A172 (cell line): ENCODE data around the gene ZBTB46. TPM values are rescaled to one million over a fixed set of nuclear protein-coding genes. Genes with fewer than 3 reads are reported as not detected.

Source experiments
- DNase-seq: peaks from one replicate; pipeline ENCODE4 v3.0.0-alpha.2; 2015; ENCODE audit warnings: low spot score
- total RNA-seq: library from RNA; depleted of rRNA; stranded (reverse); fragments of >200 nt; shearing (Covaris generic); gene quantifications from 2 replicates; pipeline ENCODE4 v1.2.3, GENCODE V29; 2014

Gene ZBTB46
- total RNA-seq, 1 experiment from 2014 or later, result 6.8 TPM

GRCh38 chr20:63767886-63768285 lies 63.2 kb downstream of the ZBTB46 start:
- no peak for DNase-seq

GRCh38 chr20:63767456-63767855 lies 63.6 kb downstream of the ZBTB46 start:
- no peak for DNase-seq

DNA sequence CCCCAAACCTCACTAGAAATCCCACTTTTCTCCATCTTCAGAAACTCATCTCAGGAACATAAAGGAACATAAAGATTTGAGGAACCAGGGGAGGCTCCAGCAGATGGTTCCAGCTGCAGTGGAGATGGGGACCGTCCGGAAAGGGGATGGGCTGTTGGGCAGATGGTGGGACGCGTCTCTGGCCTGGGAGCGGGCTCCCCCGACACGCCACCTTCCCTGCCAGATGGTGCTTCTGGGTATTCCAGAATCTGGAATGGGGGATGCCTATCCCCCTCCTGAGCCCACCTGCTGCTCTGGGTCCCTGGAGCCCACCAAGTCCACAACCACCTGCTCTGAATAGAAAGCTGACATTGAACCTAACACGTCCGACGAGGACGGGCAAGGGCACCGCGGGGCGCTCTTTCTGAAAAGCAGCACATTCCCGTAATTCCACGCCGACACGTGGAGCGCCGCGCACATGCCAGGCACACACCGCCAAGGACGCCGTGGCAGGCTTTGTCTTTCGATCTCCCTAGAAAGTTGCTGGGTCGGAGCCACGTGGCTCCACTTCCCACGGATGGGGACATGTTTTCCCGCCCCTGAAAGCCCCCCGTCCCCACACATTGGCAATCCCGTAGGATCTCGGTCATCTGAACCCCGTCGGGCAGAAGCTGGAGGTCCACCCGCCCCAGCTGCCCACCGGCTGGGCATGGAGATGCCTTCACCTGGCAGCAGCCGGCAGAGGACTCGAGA lies 64.2 kb downstream of the ZBTB46 start:
- no peak for DNase-seq

- DNase-seq, result no peak
Measured at GRCh38 chr20:63765902-63766301, 65.2 kb downstream of the ZBTB46 start.

DNA sequence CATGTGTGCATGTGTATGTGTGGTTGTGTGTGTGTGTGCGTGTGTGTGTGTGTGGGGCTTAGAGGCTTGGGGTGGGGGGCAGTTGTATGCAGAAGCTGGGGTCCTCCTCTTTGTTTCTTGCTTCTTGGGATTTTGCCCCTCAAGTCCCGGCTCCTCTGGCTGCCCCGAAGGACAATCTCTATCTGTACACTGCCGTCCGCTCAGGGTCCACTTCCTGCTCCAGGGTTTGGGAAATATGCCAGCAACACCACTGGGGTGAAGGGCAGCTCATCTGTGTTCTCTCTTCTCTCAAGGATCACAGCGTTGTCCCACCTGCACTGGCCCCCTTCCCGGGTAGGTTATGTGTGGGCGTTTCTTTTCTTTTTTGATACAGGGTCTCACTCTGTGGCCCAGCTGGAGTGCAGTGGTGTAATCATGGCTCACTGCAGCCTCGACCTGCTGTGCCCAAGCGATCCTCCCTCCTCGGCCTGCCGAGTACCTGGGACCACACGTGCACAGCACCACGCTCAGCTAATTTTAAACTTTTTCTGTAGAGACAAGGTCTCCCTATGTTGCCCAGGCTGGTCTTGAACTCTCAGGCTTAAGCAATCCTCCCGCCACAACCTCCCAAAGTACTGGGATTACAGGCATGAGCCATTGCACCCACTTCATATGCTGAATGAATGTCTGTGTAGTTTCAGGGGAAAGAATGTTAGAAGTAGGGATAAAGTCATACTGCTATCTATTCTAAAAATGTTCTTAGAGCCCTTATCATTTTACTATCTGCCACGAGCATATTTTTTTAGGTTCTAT lies 65.8 kb downstream of the ZBTB46 start:
- DNase-seq, result no peak

GRCh38 chr20:63759377-63759901 lies 71.6 kb downstream of the ZBTB46 start:
- DNase-seq, result no peak

- DNase-seq, result no peak
Measured at GRCh38 chr20:63758152-63758551, 72.9 kb downstream of the ZBTB46 start.

GRCh38 chr20:63756648-63756991 lies 74.4 kb downstream of the ZBTB46 start:
- no peak for DNase-seq

GRCh38 chr20:63755933-63756647 lies 75.0 kb downstream of the ZBTB46 start:
- DNase-seq, result no peak

- DNase-seq, result no peak
Measured at GRCh38 chr20:63754008-63754407, 77.1 kb downstream of the ZBTB46 start.

GRCh38 chr20:63753381-63753780 lies 77.7 kb downstream of the ZBTB46 start:
- no peak for DNase-seq

DNA sequence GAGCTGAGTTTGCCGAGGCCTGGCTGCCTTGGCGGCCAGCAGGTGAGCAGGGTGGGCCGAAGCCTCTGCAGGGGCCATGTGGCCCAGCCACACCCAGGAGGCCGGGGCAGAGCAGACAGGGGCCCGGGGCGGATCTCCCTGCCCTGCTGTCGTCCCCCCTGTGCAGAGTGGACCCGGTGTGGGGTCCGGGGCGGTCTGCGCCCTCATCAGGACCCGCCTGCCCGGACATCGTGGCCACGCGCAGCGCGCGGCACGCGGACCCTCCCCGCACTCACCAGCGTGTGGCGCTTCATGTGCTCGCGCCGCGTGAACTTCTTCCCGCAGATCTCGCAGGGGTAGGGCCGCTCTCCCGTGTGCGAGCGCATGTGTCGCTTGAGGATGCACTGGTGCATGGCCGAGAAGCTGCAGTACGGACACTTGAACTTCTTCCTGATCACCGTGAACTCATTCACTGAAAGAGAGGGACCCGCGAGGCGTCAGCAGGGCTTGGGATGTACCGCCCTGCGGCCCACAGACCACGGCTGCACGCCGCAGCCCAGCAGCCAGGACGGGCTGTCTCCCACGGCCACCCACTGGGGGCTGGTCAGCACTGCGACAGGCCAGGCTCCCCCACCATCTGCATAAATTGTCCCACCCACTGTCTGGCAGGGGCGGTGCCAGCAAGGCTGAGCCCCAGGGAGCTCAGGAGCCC lies 78.5 kb downstream of the ZBTB46 start:
- DNase-seq, result no peak

DNA sequence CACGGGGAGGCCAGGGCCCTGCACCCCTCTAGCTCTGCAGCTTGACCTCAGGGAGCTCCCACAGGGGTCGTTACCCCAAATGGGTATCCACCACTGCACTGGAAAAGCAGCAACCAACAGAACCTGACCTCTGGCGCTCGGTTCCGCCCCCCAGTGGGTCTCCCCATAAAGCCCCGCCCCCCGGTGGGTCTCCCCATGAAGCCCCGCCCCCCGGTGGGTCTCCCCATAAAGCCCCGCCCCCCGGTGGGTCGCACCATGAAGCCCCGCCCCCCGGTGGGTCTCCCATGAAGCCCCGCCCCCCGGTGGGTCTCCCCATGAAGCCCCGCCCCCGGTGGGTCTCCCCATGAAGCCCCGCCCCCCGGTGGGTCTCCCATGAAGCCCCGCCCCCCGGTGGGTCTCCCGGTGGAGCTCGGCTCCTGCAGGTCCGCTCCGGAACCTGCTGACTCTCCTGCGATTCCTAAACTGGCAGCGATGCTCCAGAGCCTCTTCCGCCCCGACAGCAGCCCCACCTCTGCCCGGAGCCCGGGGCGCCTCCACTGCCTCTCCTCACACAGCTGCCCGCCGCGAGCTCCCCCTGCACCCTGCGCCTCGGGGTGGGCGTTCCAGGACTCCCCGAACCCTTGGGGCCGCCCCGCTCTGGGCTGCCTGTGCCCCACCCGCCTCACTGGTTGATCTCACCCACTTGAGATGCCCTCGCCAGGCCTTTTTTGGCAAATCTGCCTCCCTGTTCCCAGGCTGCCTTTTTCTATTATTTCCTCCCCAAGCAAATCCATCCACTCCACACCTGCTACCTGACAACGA lies 79.4 kb downstream of the ZBTB46 start:
- no peak for DNase-seq

DNA sequence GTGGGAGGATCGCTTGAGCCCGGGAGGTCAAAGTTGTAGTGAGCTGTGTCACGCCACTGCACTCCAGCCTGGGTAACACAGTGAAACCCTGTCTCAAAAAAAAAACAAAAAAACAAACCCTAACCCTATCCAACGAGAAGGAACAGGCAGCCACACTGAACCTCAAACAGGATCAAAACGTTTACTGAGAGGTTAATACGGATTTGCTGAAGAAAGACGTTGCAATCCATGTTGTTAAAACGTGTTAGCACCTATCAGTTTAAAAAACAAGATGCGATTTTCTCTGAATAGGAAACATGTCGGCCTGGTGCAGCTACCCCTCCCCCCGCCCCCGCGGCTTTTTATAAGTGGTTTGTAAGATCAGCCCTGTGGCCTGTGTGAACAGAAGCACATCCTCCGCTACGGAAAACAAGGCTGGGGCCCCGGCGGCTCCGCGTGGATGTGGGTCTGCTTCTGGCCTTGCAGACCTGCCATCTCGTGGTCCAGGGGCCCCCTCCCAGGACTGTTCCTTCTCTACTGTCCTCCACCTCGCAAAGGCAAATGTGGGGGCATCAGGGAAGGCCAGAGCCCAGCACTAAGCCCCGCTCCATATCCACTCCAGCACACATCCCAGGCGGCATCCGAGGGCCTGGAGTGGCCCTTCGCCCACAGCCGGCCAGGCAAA lies 80.1 kb downstream of the ZBTB46 start:
- no peak for DNase-seq

DNA sequence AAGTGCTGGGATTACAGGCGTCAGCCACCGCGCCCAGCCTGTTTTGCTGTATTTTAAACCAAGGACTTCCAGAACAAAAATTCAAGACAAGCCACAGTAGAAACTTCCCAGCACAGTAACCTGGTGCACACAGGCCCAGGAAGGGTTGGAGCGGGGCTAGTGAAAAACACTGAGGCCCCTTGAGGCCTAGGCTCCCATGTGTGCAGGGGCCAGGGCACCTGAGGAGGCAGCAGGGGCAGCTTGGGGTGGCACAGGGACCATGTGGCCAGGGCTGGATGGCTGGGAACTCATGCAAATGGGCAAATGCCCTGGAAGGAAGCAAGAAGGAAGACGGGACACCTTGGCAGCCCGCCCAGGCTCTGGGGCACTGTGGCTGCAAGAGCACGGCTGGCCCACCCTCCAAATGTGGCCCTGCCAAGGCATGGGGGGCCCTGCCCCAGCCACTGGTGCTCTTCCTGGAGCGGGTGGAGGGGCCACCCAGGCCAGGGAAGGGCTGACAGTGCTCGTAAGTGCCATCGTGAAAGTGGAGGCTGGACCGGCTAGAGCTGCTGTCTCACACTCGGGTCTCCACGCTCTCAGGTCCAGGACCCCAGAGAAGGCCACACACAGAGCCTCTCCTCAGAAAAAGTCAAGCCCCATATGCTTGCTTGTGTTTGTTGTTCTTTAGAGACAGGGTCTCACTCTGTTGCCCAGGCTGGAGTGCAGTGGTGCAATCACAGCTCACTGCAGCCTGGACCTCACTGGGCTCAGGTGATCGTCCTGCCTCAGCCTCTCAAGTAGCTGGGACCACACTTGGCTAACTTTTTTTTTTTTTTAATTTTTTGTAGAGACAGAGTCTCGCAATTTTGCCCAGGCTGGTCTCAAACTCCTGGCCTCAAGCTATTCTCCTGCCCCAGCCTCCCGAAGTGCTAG lies 81.2 kb downstream of the ZBTB46 start:
- no peak for DNase-seq

GRCh38 chr20:63748934-63749270 lies 82.2 kb downstream of the ZBTB46 start:
- DNase-seq, result no peak

DNA sequence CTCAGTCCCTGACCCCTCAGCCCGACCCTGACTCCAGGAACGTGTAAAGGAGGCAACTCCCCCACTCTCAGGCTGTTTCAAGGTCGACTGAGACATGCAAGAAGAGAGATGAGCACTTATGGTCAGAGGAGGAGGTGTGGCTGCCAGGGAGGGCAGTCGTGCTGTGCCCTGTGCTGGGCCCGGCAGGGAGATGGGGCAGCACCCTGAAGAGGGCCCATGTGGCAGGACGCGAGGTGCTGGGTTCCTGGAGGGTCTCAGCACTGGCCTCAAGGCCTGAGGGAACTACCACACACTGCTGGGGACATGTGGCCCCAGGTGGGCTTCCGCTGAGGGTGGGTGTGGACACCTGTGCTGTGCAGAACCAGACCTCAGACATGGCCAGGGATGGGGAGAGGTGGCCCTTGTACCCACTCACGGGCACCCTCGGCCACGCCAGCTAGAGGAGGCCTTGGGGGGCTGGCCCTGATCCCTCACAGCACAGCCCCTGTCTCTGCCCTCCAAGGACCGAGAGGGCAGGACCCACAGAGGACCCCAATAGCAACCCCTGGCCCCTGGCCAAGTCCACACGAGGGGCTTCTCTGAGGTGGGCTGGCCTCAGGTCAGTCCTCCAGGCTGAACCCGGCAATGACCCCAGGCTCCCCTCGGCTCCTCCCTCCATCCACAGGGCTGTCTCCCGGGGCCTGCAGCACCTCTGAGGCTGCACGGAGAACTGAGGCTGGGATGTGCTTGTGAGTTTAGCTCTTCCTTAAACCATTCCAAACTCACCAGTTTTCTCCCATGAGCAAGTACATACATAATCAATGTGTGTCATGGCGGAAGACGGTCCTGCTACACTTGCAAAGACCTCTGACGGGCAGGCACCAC lies 82.8 kb downstream of the ZBTB46 start:
- DNase-seq, result no peak

GRCh38 chr20:63747622-63748069 lies 83.4 kb downstream of the ZBTB46 start:
- no peak for DNase-seq
